Posterior cingulate gyrus (tissue), 11 donors: ENCODE measurements around the gene WFDC10A.
"Not testable (repeated sequence)": the region's sequence is repeated elsewhere in the genome, so short reads cannot be mapped to it uniquely, and the experiment has no call there.

Source experiments
- DNase-seq, 10 donors: peaks; one replicate each; pipeline versions ENCODE4 v3.0.0 to v3.0.0-alpha.2; 2020 to 2021; ENCODE audit warnings: mixed read lengths in 3 of 10
- intact Hi-C: fragments of 100-400 bp; cut with DNase I; formaldehyde crosslinking; loops from one replicate; pipeline ENCODE4 v1.15.1; 2023

WFDC10A gene

DNA sequence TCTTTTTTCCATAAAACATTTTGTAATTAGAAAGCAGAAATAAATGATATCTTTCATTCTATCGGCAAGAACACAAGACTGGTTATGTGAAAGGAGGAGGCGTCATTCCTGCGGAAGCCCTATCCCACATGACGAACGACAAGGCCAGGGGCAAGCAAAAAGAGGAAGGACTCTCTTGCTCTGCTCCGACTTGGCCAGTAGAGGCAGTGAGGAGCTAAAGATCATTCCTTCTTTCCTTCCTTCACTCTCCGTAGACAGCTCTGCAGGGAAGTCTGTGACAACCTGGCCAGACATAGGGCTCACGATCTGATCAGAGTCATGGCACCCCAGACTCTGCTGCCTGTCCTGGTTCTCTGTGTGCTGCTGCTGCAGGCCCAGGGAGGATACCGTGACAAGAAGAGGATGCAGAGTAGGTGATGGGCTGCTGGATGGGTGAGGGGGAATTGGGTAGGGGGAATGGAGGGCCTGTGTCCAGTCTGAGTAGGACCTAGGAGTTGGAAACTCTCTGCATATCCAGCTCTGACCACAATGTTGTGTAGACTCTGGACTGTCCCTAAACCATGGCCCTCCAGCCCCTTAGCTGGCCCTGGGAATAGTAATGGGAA, at the start of gene WFDC10A:
Gene WFDC10A, plus strand, starts transcription at position 244 of the 605 bp plus-strand sequence. Its CDS starts 75 bp downstream, at position 319.
- intact Hi-C loops, result no loop called here

DNA sequence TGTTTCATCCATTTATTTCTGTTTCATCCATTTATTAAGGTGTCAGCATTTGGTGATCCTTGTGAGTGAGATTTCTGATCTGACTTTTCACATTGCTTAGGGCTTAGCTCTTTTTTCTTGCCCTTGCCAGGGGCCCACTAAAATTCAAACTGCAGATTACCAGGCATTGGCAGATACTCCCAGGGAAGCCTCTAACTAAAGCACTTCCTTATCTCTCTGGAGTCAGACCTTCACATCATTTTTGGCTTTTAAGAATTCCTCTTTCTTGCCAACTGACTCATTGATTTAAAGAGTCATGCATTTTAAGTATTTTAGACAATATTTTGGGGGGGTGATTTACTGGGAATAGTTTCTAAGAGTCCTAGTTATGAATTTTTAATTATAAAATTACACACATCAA, 47.8 kb upstream of the WFDC10A start:
- intact Hi-C loops, result no loop called here
- DNase-seq, result no peak

More for the DNA sequence above, at the start of gene WFDC10A:
- DNase-seq, result peak in 3 of 10 donors; percentile 19 to 26 (median 22)

DNA sequence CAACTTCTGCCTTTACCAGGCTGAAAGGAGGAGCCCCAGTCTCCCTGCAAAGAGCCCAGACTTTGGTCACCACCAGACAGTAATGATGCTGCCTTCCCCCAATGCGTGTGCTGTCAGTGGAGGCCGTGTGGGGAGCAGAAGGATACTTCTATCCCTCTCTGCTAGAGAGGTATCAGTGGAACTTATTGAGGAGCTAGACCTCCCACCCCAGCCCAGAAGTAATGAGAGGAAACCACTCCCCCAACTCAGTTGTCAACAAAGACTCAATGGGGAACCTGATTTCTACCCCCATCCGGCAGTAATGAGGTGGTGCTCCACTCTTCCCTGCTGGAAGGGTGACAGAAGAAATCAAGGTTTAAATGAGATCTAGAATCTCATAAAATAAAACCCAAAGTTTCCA, 46.0 kb upstream of the WFDC10A start:
- intact Hi-C loops, result no loop called here
- no peak for DNase-seq

DNA sequence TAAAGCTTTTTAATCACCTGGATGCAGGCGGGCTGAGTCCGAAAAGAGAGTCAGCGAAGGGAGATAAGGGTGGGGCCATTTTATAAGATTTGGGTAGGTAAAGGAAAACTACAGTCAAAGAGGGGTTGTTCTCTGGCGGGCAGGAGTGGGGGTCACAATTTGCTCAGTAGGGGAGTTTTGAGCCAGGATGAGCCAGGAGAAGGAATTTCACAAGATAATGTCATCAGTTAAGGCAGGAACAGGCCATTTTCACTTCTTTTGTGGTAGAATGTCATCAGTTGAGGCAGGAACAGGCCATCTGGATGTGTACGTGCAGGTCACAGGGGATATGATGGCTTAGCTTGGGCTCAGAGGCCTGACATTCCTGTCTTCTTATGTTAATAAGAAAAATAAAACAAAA, 45.2 kb upstream of the WFDC10A start:
- intact Hi-C loops, DNase-seq: not testable (repeated sequence)

DNA sequence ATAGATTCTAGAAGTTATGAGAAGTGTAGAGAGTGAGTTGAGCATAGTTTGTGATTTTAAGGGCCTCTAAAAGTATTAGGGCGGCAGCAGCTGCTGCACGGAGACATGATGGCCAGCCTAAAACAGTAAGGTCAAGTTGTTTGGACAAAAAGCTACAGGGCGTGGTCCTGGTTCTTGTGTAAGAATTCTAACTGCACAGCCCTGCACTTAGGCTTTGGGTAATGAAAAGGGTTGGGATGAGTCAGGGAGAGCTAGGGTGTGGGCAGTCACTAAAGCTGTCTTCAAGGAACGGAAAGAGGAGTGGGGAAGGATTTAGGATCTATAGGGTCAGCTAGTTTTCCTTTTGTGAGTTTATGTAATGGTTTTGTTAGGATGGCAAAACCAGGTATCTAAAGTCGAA, 43.6 kb upstream of the WFDC10A start:
- DNase-seq, intact Hi-C loops: not testable (repeated sequence)

DNA sequence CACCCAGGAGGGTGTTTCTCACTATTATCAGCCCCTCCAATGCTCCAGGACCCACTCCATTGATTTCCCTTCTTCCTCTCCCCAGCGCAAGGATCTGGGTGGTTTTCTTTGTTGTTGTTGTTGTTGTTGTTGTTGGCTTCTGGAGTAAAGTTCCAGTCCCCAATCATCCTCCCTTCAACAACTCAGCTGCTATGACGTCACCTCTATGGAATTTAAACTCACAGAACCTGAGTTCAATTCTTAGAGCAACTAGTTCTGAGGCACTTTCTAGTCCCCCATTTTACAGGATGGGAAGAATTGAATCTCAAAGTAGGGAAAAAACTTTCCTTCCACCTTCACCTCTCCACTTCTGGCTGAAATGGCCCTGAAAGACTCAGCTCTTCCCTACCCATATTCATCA, 40.7 kb upstream of the WFDC10A start:
- intact Hi-C loops, result no loop called here
- DNase-seq, result no peak

DNA sequence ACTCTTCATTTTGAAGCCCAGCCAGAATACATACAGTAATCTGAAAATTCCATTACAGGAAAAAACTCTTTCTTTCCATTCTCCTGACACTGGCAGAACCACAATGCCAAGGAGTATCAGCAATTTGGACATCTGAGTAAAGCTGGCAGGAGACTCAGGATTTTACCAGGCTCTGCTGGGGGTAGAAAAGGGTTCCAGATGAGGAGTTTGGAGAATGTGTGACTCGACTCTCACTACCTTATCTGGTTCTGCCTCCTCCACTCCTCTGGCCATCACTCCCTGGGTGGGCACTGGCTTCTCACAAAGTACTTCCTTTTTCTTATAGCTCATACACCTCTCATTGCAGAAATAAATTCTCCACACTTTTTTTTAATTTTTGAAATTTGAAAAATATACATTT, 39.8 kb upstream of the WFDC10A start:
- DNase-seq, result no peak
- intact Hi-C loops, result no loop called here

DNA sequence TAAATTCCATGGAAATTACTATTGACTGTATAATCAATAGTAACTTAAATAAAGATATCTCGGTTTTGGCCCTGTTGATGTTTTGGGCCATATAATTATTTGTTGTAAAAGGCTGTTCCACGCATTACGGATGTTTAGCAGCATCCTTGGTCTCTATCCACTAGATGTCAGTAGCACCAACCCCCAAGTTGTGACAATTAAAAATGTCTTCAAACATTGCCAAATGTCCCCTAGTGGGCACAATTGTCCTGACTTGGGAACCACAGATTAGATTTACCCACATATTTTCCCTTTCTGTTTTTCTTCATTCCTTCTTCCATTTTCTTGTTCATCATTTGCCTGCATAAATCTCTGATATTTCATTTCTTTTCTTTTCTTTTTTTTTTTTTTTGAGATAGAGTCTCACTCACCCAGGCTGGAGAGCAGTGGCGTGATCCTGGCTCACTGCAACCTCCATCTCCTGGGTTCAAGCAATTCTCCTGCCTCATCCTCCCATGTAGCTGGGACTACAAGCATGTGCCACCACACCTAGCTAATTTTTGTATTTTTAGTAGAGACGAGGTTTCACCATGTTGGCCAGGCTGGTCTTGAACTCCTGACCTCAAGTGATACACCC, 36.9 kb upstream of the WFDC10A start:
- intact Hi-C loops, result loop anchor here (2.0 kb wide), 1 partner anchor 178 kb away; no protein-coding TSS in a partner anchor
- DNase-seq, result no peak

DNA sequence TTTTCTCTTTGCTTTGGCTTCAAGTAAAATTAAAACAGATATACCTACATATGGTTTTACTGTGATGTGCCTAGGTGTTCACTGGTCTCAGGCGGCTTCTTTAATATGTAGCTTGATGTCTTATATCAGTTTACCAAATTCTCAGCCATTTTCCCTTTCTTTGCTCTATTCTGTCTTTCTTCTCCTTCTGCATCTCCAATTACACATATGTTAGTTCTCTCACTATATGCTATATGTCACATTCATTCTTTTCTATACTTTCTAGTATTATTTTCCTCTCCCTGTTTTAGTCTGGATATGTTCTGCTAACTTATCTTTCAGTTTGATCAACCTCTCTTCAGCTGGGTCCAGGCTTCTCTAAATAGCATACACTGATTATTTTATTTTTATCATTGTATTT, 36.0 kb upstream of the WFDC10A start:
- DNase-seq, result no peak
- intact Hi-C loops, result loop anchor here (2.0 kb wide), 1 partner anchor 177 kb away; no protein-coding TSS in a partner anchor

DNA sequence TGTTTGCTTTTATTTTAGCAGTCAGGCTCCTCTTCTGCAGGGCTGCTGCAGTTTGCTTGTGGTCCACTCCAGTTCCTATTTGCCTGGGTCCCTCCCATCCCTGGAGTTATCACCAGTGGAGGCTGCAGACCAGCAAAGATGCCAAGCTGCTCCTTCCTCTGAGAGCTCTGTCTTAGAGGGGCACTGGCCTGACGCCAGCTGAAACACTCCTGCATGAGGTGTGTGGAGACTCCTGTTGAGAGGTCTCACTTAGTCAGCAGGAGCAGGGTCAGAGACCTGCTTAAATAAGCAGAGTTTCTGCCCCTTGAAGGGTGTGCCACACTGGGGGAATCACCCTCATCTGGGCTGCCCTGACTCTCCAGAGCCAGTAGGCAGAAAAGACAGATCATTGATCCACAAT, 34.3 kb upstream of the WFDC10A start:
- intact Hi-C loops, result no loop called here
- peak in 1 of 10 donors; percentile 71 for DNase-seq

DNA sequence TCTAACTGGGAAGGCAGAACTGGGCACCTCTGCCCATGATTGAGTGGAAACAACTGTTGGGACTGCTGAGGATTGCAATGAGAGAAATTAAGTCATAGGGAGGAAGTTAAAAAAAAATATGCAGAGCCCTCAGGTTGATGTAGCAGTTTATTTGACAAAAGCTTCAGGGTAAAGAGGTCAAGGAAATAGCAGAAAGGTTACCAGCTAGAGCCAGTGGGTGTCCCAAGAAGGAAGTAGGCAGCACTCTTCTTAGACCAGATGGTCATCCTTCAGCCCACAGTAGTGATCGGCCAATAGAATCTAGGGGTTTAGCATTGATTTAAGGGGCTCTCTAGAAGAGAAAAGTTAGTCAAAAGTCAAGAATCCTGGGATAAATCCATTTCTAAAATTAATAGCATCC, 21.7 kb upstream of the WFDC10A start:
- intact Hi-C loops, result no loop called here
- no peak for DNase-seq

DNA sequence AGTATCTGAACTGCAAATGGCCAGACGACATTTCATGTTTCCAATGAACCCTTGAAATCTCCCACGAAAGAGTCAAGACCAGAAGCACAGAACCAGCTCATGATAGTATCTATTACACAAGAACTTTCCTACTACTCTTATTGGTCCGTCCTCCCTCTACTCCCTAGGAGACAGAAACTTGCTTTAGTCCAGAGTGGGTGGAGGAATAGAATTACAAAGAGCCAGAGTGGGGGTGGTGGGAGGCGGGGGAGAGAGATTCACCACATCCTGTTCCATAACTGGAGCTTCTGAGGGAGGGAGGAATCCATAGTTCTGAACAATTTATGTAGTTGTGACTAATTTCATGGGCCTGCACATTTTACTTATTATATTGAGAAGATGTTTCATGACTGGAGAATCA, 18.5 kb upstream of the WFDC10A start:
- DNase-seq, result no peak
- intact Hi-C loops, result no loop called here

DNA sequence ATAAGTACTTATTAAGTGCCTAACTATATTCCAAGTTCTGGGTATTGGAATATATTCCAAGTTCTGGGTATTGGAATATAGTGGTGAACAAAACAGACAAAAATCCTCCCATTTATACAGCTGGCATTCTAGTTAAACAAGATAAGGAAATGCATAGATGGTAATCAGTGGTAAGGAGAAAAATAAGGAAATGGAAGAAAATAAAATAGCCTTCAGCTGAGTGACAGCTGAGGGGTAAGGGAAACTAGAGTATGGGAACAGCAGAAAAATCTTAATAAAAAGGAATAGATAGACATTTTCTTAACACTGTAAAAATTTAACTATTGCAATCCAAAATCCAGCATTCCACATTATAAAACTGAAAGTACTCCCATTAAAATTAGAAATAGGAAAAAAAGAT, 17.2 kb upstream of the WFDC10A start:
- intact Hi-C loops, result no loop called here
- DNase-seq, result no peak

DNA sequence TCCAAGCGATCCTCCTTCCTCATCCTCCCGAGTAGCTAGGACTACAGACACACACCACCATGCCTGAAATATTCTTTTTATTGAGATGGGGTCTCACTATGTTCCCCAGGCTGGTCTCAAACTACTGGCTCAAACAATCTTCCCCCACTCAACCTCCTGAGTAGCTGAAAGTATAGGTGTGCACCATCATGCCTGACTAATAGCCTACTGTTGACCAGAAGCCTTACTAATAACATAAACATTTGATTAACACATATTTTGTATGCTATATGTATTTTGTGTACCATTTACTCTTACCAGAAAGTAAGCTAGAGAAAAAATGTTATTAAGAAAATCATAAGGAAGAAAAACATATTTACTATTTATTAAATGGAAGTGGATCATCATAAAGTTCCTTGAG, 11.9 kb upstream of the WFDC10A start:
- DNase-seq, result no peak
- intact Hi-C loops, result no loop called here

DNA sequence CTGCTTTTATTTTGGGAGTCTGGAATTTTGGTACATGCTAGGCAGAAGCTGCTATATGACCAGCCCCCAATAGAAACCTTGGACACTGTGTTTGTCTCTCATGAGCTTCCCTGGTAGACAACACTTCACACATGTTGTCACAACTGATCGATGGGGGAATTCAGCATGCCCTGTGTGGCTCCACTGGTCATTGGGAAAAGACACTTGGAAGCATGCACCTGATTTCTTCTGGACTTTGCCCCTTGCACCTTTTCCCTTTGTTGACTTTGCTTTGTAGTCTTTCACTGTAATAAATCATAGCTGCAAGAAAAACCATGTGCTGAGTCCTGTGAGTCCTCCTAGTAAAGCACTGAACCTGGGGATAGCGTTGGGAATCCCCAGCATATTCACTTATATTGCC, 7.9 kb upstream of the WFDC10A start:
- intact Hi-C loops, result no loop called here
- no peak for DNase-seq

DNA sequence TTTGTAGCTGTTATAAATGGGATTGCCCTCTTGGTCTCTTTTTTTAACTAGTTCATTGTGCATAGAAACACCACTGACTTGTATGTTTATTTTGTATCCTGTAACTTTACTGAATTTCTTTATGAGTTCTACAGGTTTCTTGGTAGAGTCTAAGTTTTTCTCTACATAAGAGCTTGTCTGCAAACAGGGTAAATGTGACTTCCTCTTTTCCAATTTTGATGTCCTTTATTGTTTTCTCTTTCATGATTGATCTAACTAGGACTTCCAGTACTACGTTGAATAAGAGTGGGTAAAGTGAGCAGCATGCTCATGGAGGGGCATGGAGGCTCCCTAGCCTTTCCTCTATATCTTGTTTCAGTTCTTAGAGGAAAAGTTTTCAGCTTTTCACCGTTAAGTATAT, 3.0 kb upstream of the WFDC10A start:
- intact Hi-C loops, result no loop called here
- no peak for DNase-seq

DNA sequence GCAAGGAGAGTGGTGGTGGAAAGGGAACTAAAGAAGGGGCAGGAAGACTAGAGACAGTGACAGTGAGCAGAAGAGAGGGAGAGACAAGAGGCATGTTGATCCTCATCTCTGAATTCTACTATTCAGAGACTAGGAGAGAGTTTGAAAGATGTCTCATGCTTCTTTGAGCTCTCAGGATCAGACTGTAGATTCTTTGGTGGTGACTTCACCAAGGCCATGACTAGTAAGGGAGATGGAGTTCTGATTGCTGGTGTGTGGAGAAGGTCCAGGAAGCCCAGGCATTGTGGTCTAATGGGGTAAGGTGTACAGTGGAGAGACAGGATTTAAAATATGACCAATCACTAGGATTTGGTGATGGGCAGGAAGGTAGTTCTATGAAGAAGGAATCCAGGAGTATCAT, 832 bp downstream of the WFDC10A start:
- intact Hi-C loops, result no loop called here
- no peak for DNase-seq

DNA sequence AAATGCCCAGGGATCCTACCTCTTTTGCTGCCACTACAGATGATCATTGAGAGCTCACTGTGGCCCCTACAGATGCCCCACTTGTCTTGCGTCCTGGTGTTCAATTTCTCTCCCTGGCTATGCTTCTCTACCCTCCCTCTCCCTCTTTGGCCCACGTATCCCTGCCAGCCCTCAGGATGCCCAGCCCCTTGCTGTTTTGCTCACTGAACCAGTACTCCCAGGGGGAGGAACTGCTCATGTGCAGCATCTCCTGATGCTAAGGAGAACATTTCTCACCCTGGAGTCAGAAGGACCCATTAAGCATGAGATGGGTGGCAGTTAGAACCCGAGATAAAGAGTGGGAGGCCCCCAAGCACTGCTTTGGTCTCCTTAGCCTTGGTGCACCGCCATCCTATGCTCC, 1.6 kb downstream of the WFDC10A start, which contains the start of gene WFDC9:
Gene WFDC9, minus strand, starts transcription at position 101 of the 400 bp plus-strand sequence. CDS start 21,103 bp downstream, outside the sequence.
- DNase-seq, result peak in 1 of 10 donors; percentile 59
- intact Hi-C loops, result no loop called here

DNA sequence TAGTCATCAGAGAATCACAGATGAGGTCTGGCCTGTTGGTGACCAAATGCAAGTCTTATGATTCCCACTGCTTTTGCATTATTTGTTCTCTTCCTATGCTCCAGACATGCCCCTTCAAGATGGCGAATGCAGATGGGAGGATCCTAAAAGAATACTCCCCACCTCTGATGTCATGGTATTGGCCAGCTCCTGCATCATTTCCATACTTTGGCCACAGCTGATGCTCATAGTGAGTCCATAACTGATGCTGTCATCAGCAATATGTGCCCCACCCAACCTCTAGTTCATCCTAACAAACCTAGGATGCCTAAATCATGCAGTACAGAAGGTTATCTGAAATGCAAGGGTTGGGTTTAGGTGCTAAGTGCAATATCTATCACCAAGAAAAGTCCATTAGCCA, 7.0 kb downstream of the WFDC10A start:
- intact Hi-C loops, result no loop called here

DNA sequence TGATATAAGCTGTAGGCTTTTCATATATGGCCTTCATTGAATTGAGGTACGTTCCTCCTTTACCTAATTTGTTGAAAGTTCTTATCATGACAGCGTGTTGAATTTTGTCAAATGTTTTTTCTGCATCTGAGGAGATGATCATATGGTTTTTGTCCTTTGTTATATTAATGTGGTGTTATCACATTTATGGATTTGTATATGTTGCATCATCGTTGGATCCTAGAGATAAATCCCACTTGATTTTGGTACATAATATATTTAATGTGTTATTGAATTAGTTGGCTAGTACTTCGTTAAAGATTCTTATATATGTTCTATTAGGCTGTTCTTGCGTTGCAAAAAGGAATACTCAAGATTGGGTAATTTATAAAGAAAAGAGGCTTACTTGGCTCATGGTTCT, 10.1 kb downstream of the WFDC10A start:
- no peak for DNase-seq
- intact Hi-C loops, result no loop called here

More for the DNA sequence above, 7.0 kb downstream of the WFDC10A start:
- no peak for DNase-seq

DNA sequence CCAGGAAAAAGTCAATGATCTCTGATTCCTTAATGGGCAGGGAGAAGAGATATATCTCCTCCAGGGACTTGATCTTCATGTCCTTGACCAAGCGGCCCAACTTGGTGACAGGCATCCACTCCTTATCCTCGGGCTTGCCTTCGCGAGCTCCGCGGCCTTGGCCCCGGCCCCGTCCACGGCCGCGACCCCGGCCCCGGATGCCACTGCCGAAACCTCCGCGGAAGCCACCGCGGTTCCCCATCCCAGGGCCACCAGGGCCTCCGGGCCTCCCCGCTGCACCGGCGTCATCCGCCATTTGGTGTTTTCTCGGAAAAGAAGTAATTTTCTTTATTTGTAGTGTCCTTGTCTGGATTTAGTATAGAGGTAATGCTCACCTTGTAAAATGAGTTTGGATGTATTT, 11.5 kb downstream of the WFDC10A start:
- intact Hi-C loops, DNase-seq: not testable (repeated sequence)

DNA sequence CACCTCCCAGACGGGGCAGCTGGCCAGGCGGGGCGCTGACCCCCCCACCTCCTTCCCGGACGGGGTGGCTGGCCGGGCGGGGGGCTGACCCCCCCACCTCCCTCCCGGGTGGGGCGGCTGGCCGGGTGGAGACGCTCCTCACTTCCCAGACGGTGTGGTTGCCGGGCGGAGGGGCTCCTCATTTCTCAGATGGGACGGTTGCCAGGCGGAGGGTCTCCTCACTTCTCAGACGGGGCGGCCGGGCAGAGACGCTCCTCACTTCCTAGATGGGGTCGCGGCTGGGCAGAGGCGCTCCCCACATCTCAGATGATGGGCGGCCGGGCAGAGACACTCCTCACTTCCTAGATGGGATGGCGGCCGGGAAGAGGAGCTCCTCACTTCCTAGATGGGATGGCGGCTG, 16.3 kb downstream of the WFDC10A start:
- peak in 1 of 10 donors; percentile 63 for DNase-seq
- intact Hi-C loops, result not testable (repeated sequence)
